Measurements from ENCODE around the gene EFR3B. TPM values are rescaled to one million over a fixed set of nuclear protein-coding genes. Genes with fewer than 3 reads are reported as not detected.

The EFR3B gene
- polyA plus RNA-seq, 3 donors, result not detected

DNA sequence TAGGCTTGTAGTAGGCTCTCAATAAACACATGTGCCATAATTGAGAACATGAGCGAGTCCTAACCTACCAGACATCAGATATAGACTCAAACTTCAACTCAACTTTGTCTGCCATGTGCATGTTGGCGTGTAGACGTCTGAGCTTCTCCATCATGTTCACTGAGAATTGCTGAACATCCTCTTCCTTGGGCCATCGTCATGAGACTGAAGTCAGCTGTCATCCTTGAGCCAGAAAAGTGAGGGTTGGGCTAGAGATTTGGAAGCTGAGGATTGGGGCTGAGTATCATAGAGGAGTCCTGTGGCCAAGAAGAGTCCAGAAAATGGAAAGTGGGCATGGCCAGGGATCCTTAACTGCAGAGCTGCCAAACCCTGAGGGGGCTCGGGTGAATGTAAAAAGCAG, 7.8 kb upstream of the EFR3B start:
- Histone ChIP-seq H3K9ac (ENCODE audit: insufficient read depth, low read length, poor library complexity, severe bottlenecking) (no peak overlapping the region), H3K4me1 (ENCODE audit: control insufficient read depth in 1 of 2, insufficient read depth in 2 of 2, low read length in 2 of 2) (peaks cover 21 to 32% of the 10 kb centered on the region in 2 donors), H3K79me2 (ENCODE audit: insufficient read depth, low read length) (no peaks in the 10 kb centered on the region), H4K20me1 (ENCODE audit: insufficient read depth, low read length) (no peaks in the 10 kb centered on the region), H2AFZ (ENCODE audit: insufficient read depth, low read depth, low read length, poor library complexity, severe bottlenecking) (no peak overlapping the region), H3K4me2 (replicated peaks; ENCODE audit: extremely low read depth, low read length, poor library complexity, severe bottlenecking) (no peak overlapping the region), H3K4me3 (replicated peaks in 1 of 3; ENCODE audit: low read depth in 2 of 3, low read length in 3 of 3) (no peak overlapping the region), H3K27ac (ENCODE audit: low read depth in 1 of 2, low read length in 2 of 2) (no peak overlapping the region), H3K9me3 (replicated peaks in 1 of 2; ENCODE audit: control insufficient read depth in 1 of 2, insufficient read depth in 1 of 2, low read length in 2 of 2) (no peaks in the 10 kb centered on the region), H3K36me3 (replicated peaks in 1 of 2; ENCODE audit: control insufficient read depth in 1 of 2, insufficient read depth in 2 of 2, low read length in 2 of 2) (no peaks in the 10 kb centered on the region), H3K27me3 (ENCODE audit: control insufficient read depth in 2 of 2, insufficient read depth in 2 of 2, low read length in 2 of 2) (peaks cover 0 to under 1% of the 10 kb centered on the region in 2 donors)
- TF ChIP-seq, protein P1, sequence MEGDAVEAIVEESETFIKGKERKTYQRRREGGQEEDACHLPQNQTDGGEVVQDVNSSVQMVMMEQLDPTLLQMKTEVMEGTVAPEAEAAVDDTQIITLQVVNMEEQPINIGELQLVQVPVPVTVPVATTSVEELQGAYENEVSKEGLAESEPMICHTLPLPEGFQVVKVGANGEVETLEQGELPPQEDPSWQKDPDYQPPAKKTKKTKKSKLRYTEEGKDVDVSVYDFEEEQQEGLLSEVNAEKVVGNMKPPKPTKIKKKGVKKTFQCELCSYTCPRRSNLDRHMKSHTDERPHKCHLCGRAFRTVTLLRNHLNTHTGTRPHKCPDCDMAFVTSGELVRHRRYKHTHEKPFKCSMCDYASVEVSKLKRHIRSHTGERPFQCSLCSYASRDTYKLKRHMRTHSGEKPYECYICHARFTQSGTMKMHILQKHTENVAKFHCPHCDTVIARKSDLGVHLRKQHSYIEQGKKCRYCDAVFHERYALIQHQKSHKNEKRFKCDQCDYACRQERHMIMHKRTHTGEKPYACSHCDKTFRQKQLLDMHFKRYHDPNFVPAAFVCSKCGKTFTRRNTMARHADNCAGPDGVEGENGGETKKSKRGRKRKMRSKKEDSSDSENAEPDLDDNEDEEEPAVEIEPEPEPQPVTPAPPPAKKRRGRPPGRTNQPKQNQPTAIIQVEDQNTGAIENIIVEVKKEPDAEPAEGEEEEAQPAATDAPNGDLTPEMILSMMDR (IDR thresholded peaks at IDR 0.05), result no peak
- WGBS (ENCODE audit: insufficient coverage), result 95% methylated on average over 3 of the region's 5 CpGs
- Mint-ChIP-seq H3K4me1 (peaks cover 30% of the 10 kb centered on the region), H3K4me3 (no peak overlapping the region), H3K27ac (no peak overlapping the region), H3K9me3 (peaks cover 0 to 8% (median 3%) of the 10 kb centered on the region in 7 donors), H3K27me3 (ENCODE audit: low read depth in 3 of 3) (peaks cover 2 to 12% (median 11%) of the 10 kb centered on the region in 3 donors), H3K36me3 (no peaks in the 10 kb centered on the region)
- intact Hi-C loops (cut with micrococcal nuclease), result no loop called here
- no peak for DNase-seq

DNA sequence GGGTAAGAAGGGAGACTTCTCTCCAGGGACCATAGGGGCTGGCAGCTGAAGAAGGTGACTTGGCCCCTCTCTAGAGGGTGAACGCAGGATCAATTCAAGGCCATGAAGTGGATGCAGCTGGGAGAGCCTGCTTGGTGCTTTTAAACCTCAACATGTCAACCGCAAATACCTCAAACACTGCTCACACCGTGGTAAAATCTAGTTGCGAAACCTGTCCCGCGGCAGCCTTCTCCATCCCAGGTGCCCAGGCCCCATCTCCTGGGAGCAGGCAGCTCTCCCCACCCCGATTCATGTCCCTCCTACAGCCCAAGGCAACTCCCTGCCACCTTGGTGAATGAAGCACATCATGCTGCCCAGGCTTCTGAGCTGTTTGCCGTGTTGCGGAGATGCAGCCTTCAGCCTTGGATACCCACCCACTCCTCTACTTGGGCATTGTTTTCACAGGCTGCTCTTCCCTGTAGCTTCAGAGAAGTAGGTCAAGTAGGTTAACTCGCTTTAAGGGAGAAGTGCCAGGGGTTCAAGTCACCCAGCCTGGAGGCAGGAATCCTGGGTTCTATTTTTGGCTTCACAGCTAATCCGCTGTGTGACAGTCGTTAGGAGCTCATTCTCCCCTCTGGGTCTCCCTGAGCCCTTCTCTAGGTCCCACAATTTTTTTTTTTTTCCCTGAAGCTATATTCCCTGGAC, 6.2 kb upstream of the EFR3B start:
- H3K4me3 ChIP-seq (replicated peaks in 1 of 3; ENCODE audit: low read depth in 2 of 3, low read length in 3 of 3), result no peak overlapping the region
- DNase-seq, result no peak
- H3K36me3 ChIP-seq (replicated peaks in 1 of 2; ENCODE audit: control insufficient read depth in 1 of 2, insufficient read depth in 2 of 2, low read length in 2 of 2), result no peaks in the 10 kb centered on the region
- H4K20me1 ChIP-seq (ENCODE audit: insufficient read depth, low read length), result no peaks in the 10 kb centered on the region
- H3K27ac Mint-ChIP-seq, result no peak overlapping the region
- no peaks in the 10 kb centered on the region for H3K9me3 ChIP-seq (replicated peaks in 1 of 2; ENCODE audit: control insufficient read depth in 1 of 2, insufficient read depth in 1 of 2, low read length in 2 of 2)
- no peak overlapping the region for H3K9ac ChIP-seq (ENCODE audit: insufficient read depth, low read length, poor library complexity, severe bottlenecking)
- H3K4me1 ChIP-seq (ENCODE audit: control insufficient read depth in 1 of 2, insufficient read depth in 2 of 2, low read length in 2 of 2), result peaks cover 15 to 23% of the 10 kb centered on the region in 2 donors
- peaks cover 9 to 27% (median 19%) of the 10 kb centered on the region in 3 donors for H3K27me3 Mint-ChIP-seq (ENCODE audit: low read depth in 3 of 3)
- H2AFZ ChIP-seq (ENCODE audit: insufficient read depth, low read depth, low read length, poor library complexity, severe bottlenecking), result no peak overlapping the region
- peaks cover 0 to 10% of the 10 kb centered on the region in 2 donors for H3K27me3 ChIP-seq (ENCODE audit: control insufficient read depth in 2 of 2, insufficient read depth in 2 of 2, low read length in 2 of 2)
- peaks cover 0 to 12% (median 3%) of the 10 kb centered on the region in 7 donors for H3K9me3 Mint-ChIP-seq
- H3K4me1 Mint-ChIP-seq, result peaks cover 22% of the 10 kb centered on the region
- no peak overlapping the region for H3K4me2 ChIP-seq (replicated peaks; ENCODE audit: extremely low read depth, low read length, poor library complexity, severe bottlenecking)
- TF ChIP-seq, protein P1 (IDR thresholded peaks at IDR 0.05), result no peak
- no peaks in the 10 kb centered on the region for H3K36me3 Mint-ChIP-seq
- intact Hi-C loops (cut with micrococcal nuclease), result no loop called here
- 64% methylated on average over 10 of the region's 12 CpGs for WGBS (ENCODE audit: insufficient coverage)
- no peak overlapping the region for H3K27ac ChIP-seq (ENCODE audit: low read depth in 1 of 2, low read length in 2 of 2)
- H3K79me2 ChIP-seq (ENCODE audit: insufficient read depth, low read length), result no peaks in the 10 kb centered on the region
- no peak overlapping the region for H3K4me3 Mint-ChIP-seq
